IMR-90 (cell line): ENCODE measurements around the gene SMAD2. TPM values are rescaled to one million over a fixed set of nuclear protein-coding genes. Genes with fewer than 3 reads are reported as not detected.

Experiments used
- ATAC-seq: fragments of 200-7000 bp; cut with Tn5 transposase; 2 replicates; pipeline ENCODE4 v1.9.1; 2020; ENCODE audit warnings: low read depth, mild to moderate bottlenecking, moderate library complexity
- BruUV-seq: library from RNA; stranded (reverse); fragments of 400-500 nt; replicated peaks from 2 replicates; lab custom pipeline; 2021; lab: Mats Ljungman, UMichigan
- CTCF ChIA-PET: fragments of 300-600 bp; formaldehyde crosslinking; extraction: SDS; loops from one replicate; lab custom pipeline; 2021; ENCODE audit warnings: antibody characterized with exemption; lab: Yijun Ruan, JAX
- POLR2A ChIA-PET: fragments of 300-600 bp; sonication (Branson Sonifier 250); formaldehyde crosslinking; loops from one replicate; lab custom pipeline; 2022; ENCODE audit warnings: antibody characterized with exemption; ENCODE audit not compliant: unreplicated experiment; lab: Charles Lee
- DNase-seq: peaks from one replicate; pipeline ENCODE4 v3.0.0; 2013
- H2AFZ ChIP-seq: replicated peaks from 2 replicates; pipeline ENCODE3; 2013; ENCODE audit warnings: low read length, mild to moderate bottlenecking; ENCODE audit not compliant: poor library complexity
- H2AK5ac ChIP-seq: 2 replicates; pipeline ENCODE4 v1.6.1; 2013; ENCODE audit warnings: low read depth, low read length, inconsistent platforms
- H2AK9ac ChIP-seq: replicated peaks from 2 replicates; pipeline ENCODE3; 2013; ENCODE audit warnings: mild to moderate bottlenecking, low read depth, low read length, moderate library complexity; ENCODE audit not compliant: poor library complexity
- H2BK120ac ChIP-seq: 2 replicates; pipeline ENCODE4 v1.6.1; 2013; ENCODE audit warnings: low read depth, low read length, inconsistent platforms
- H2BK15ac ChIP-seq: 3 replicates; pipeline ENCODE4 v1.6.1; 2013; ENCODE audit warnings: low read depth, low read length, inconsistent platforms
- H2BK20ac ChIP-seq: 2 replicates; pipeline ENCODE4 v1.6.1; 2013; ENCODE audit warnings: low read depth, mild to moderate bottlenecking, inconsistent platforms, low read length, moderate library complexity
- H2BK5ac ChIP-seq: 2 replicates; pipeline ENCODE4 v1.6.1; 2013; ENCODE audit warnings: mild to moderate bottlenecking, low read depth, low read length, inconsistent platforms; ENCODE audit not compliant: poor library complexity, severe bottlenecking
- H3K14ac ChIP-seq: replicated peaks from 2 replicates; pipeline ENCODE4 v1.6.1; 2013; ENCODE audit warnings: low read depth, low read length, inconsistent platforms
- H3K18ac ChIP-seq: 2 replicates; pipeline ENCODE4 v1.6.1; 2013; ENCODE audit warnings: low read depth, low read length, control low read depth
- H3K23ac ChIP-seq: 2 replicates; pipeline ENCODE4 v1.6.1; 2013; ENCODE audit warnings: low read depth, low read length, inconsistent platforms
- H3K27ac ChIP-seq: 2 replicates; pipeline ENCODE4 v1.5.1; 2013; ENCODE audit warnings: mild to moderate bottlenecking, control low read depth, low read length; ENCODE audit not compliant: insufficient read depth
- H3K27me3 ChIP-seq: 2 replicates; pipeline ENCODE4 v1.6.1; 2013; ENCODE audit warnings: low read length; ENCODE audit not compliant: control insufficient read depth, insufficient read depth
- H3K36me3 ChIP-seq: 2 replicates; pipeline ENCODE4 v1.6.1; 2013; ENCODE audit warnings: low read length, mixed read lengths; ENCODE audit not compliant: control insufficient read depth, insufficient read depth
- H3K4ac ChIP-seq: 2 replicates; pipeline ENCODE4 v1.6.1; 2013; ENCODE audit warnings: low read depth, low read length, inconsistent platforms
- H3K4me1 ChIP-seq: 2 replicates; pipeline ENCODE4 v1.6.1; 2013; ENCODE audit warnings: low read length, mixed read lengths; ENCODE audit not compliant: control insufficient read depth, insufficient read depth
- H3K4me2 ChIP-seq: 2 replicates; pipeline ENCODE4 v1.6.1; 2013; ENCODE audit warnings: low read depth, mild to moderate bottlenecking, control low read depth, low read length, moderate library complexity
- H3K4me3 ChIP-seq: 2 replicates; pipeline ENCODE4 v1.5.1; 2013; ENCODE audit warnings: low read depth, mild to moderate bottlenecking, control low read depth, low read length, moderate library complexity; ENCODE audit not compliant: insufficient read depth
- H3K56ac ChIP-seq: 2 replicates; pipeline ENCODE4 v1.6.1; 2013; ENCODE audit warnings: low read length, inconsistent platforms; ENCODE audit not compliant: insufficient read depth; ENCODE audit errors: extremely low read depth
- H3K79me1 ChIP-seq, 2 experiments: 2 replicates each; pipeline ENCODE4 v1.6.1; 2013; ENCODE audit warnings: low read length in 2 of 2, inconsistent platforms in 1 of 2, low read depth in 1 of 2
- H3K9ac ChIP-seq: 2 replicates; pipeline ENCODE4 v1.6.1; 2013; ENCODE audit warnings: low read depth, low read length, control low read depth
- H3K9me1 ChIP-seq: 2 replicates; pipeline ENCODE4 v1.6.1; 2013; ENCODE audit warnings: low read length, inconsistent platforms; ENCODE audit not compliant: insufficient read depth
- H3K9me3 ChIP-seq: 2 replicates; pipeline ENCODE4 v1.6.1; 2013; ENCODE audit warnings: low read length; ENCODE audit not compliant: control insufficient read depth, insufficient read depth
- H4K20me1 ChIP-seq: 2 replicates; pipeline ENCODE4 v1.6.1; 2013; ENCODE audit warnings: low read length, inconsistent platforms; ENCODE audit not compliant: insufficient read depth
- H4K5ac ChIP-seq: 2 replicates; pipeline ENCODE4 v1.6.1; 2013; ENCODE audit warnings: mild to moderate bottlenecking, low read depth, low read length, control low read depth
- H4K8ac ChIP-seq, 2 experiments: 2 replicates each; pipeline ENCODE4 v1.6.1; 2013; ENCODE audit warnings: low read depth in 2 of 2, low read length in 2 of 2, control low read depth in 1 of 2, inconsistent platforms in 1 of 2
- H4K91ac ChIP-seq: 2 replicates; pipeline ENCODE4 v1.6.1; 2013; ENCODE audit warnings: low read depth, low read length, inconsistent platforms; ENCODE audit not compliant: insufficient read depth
- BHLHE40 ChIP-seq: fragments of 150-350 bp; IDR thresholded peaks from 2 replicates; pipeline ENCODE4 v1.6.1; 2016; ENCODE audit warnings: mild to moderate bottlenecking, low read depth, low read length
- CEBPB ChIP-seq: IDR thresholded peaks from 2 replicates; pipeline ENCODE4 v1.6.1; 2012; ENCODE audit warnings: low read depth, low read length, improper control_type of control experiment
- CHD1 ChIP-seq: IDR thresholded peaks from 2 replicates; pipeline ENCODE4 v1.6.1; 2012; ENCODE audit warnings: low read depth, low read length, improper control_type of control experiment
- FOS ChIP-seq: fragments of 150-350 bp; IDR thresholded peaks from 2 replicates; pipeline ENCODE4 v1.6.1; 2016; ENCODE audit warnings: low read depth, low read length
- MAFK ChIP-seq: IDR thresholded peaks from 2 replicates; pipeline ENCODE4 v1.6.1; 2012; ENCODE audit warnings: low read depth, low read length, improper control_type of control experiment
- MAZ ChIP-seq: IDR thresholded peaks from 2 replicates; pipeline ENCODE4 v1.6.1; 2012; ENCODE audit warnings: low read depth, mild to moderate bottlenecking, low read length, improper control_type of control experiment, moderate library complexity, borderline replicate concordance
- MXI1 ChIP-seq: IDR thresholded peaks from 2 replicates; pipeline ENCODE4 v1.6.1; 2012; ENCODE audit warnings: low read depth, mild to moderate bottlenecking, low read length, moderate library complexity, borderline replicate concordance
- NFE2L2 ChIP-seq: fragments of 150-350 bp; IDR thresholded peaks from 2 replicates; pipeline ENCODE4 v1.6.1; 2016; ENCODE audit warnings: low read depth, mild to moderate bottlenecking, low read length
- POLR2A ChIP-seq: IDR thresholded peaks from 2 replicates; pipeline ENCODE4 v1.6.1; 2012; ENCODE audit warnings: mild to moderate bottlenecking, low read depth, low read length
- RAD21 ChIP-seq: IDR thresholded peaks from 2 replicates; pipeline ENCODE4 v1.6.1; 2012; ENCODE audit warnings: low read length, improper control_type of control experiment
- RCOR1 ChIP-seq: IDR thresholded peaks from 2 replicates; pipeline ENCODE4 v1.6.1; 2012; ENCODE audit warnings: mild to moderate bottlenecking, low read length, improper control_type of control experiment; ENCODE audit not compliant: insufficient replicate concordance
- RFX5 ChIP-seq: IDR thresholded peaks from 2 replicates; pipeline ENCODE4 v1.8.0; 2012; ENCODE audit warnings: low read depth, mild to moderate bottlenecking, low read length, moderate library complexity
- SMC3 ChIP-seq: fragments of 150-350 bp; IDR thresholded peaks from 2 replicates; pipeline ENCODE4 v1.6.1; 2016; ENCODE audit warnings: low read depth, mild to moderate bottlenecking, antibody characterized with exemption, low read length, moderate library complexity
- WGBS, 2 experiments: methylation state at CpG; one replicate each; pipeline versions ENCODE4 v1.1.5 to v1.1.7; 2013; ENCODE audit warnings: missing lambda C conversion rate in 2 of 2; ENCODE audit not compliant: insufficient read length in 1 of 2; ENCODE audit errors: extremely low coverage in 2 of 2; 5-methylcytosine and 5-hydroxymethylcytosine counted together
- dilution Hi-C: fragments of 300-500 bp; cut with HindIII; formaldehyde crosslinking; loops from one replicate; pipeline ENCODE4 v1.14.3; 2018; ENCODE audit warnings: low sequenced_read_pairs; ENCODE audit not compliant: unreplicated experiment
- in situ Hi-C: fragments of 300-500 bp; cut with MboI; formaldehyde crosslinking; loops from 3 replicates; pipeline ENCODE4 v1.14.3; 2019; ENCODE audit warnings: low sequenced_read_pairs, inconsistent platforms, mixed read lengths
- intact Hi-C: fragments of 100-400 bp; cut with micrococcal nuclease; formaldehyde crosslinking; loops from 2 replicates; pipeline ENCODE4 v1.10.0; 2022
- polyA plus RNA-seq, 3 experiments: library from polyadenylated mRNA; depleted of rRNA; stranded (reverse); fragments of >200 nt; gene quantifications; 2 replicates each; pipeline ENCODE4 v1.2.3, GENCODE V29; 2012; ENCODE audit warnings: low replicate concordance in 1 of 3
- total RNA-seq: library from RNA; depleted of rRNA; stranded (reverse); fragments of >200 nt; gene quantifications from 2 replicates; pipeline ENCODE4 v1.2.3, GENCODE V29; 2012
- TF ChIP-seq, protein P1 (sequence below): fragments of 150-350 bp; IDR thresholded peaks from 2 replicates; pipeline ENCODE4 v1.6.1; 2016; ENCODE audit warnings: low read depth, mild to moderate bottlenecking, low read length, moderate library complexity, borderline replicate concordance
- TF ChIP-seq, protein P2 (sequence below): fragments of 150-350 bp; IDR thresholded peaks from 2 replicates; pipeline ENCODE4 v1.6.1; 2017; ENCODE audit warnings: mild to moderate bottlenecking, antibody characterized with exemption, low read length, low read depth
- TF ChIP-seq, protein P3 (sequence below): conservative IDR thresholded peaks from 2 replicates; pipeline ENCODE4 v1.5.1; 2012; ENCODE audit warnings: mild to moderate bottlenecking, low read depth, low read length, improper control_type of control experiment

SMAD2 gene
- total and polyA plus RNA-seq, 2 of the 4 experiments (the other 2 are of a cell fraction): 41.7 to 171 TPM

DNA sequence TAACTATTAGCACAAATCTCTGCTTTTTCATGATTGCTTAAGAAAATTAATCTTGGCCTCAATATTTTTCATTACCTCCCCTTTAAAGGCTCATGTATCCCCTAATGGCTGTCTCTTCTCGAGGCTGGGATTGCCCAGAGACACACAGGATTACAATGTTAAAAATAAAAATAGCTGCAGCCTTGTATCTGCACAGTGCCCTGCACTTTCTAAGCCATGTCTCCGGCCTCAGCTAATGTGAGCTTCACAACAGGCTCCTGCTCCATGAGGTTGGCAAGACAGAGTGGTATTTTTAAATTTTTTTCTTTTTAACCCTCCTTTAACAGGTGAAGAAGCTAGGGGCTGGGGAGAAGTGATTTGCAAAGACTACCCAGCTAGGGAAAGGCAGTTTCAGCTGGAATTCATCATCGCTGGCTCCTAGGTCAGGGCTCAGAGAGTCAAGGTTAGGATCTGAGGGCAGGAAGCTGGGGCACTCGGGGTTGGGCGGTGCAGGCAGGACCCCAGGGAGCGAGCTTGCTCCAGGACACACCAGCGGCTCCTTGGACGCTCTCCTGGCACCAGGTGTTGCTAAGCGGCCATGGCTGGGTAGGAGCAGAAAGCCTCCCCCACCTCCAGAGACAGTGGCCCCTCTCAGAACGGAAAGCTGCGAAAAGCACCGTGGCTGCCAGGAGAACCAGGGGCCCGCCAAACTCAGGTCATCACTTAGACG is 135.6 kb downstream of the SMAD2 start:
- no peaks in the 10 kb centered on the region for H3K36me3 ChIP-seq
- no peaks in the 10 kb centered on the region for H3K79me1 ChIP-seq
- dilution Hi-C loops: no loop called here
- no peak overlapping the region for H3K18ac ChIP-seq
- no peak overlapping the region for H3K4ac ChIP-seq
- H3K9me3 ChIP-seq: no peaks in the 10 kb centered on the region
- no peak overlapping the region for H3K4me2 ChIP-seq
- DNase-seq (no peak), ATAC-seq (no peak)
- H4K91ac ChIP-seq: no peak overlapping the region
- WGBS, 2 experiments: 80% methylated on average over 1 of the region's 14 CpGs; no CpG with 5 or more reads in 1 of the 2 experiments
- H3K14ac ChIP-seq: no peak overlapping the region
- in situ Hi-C loops: no loop called here
- H3K23ac ChIP-seq: no peak overlapping the region
- BruUV-seq: no TSS peak
- no peak overlapping the region for H2BK5ac ChIP-seq
- no peak overlapping the region for H2AK9ac ChIP-seq
- H2BK20ac ChIP-seq: no peak overlapping the region
- intact Hi-C loops: no loop called here
- no peak overlapping the region for H2AK5ac ChIP-seq
- H2BK15ac ChIP-seq: no peak overlapping the region
- H4K5ac ChIP-seq: no peak overlapping the region
- no peaks in the 10 kb centered on the region for H3K9me1 ChIP-seq
- no peak overlapping the region for H2BK120ac ChIP-seq
- H3K56ac ChIP-seq: no peak overlapping the region
- H3K4me3 ChIP-seq: no peak overlapping the region
- POLR2A ChIA-PET: no interaction called here
- H2AFZ ChIP-seq: no peak overlapping the region
- H4K8ac ChIP-seq: no peak overlapping the region
- TF ChIP-seq, protein P1, sequence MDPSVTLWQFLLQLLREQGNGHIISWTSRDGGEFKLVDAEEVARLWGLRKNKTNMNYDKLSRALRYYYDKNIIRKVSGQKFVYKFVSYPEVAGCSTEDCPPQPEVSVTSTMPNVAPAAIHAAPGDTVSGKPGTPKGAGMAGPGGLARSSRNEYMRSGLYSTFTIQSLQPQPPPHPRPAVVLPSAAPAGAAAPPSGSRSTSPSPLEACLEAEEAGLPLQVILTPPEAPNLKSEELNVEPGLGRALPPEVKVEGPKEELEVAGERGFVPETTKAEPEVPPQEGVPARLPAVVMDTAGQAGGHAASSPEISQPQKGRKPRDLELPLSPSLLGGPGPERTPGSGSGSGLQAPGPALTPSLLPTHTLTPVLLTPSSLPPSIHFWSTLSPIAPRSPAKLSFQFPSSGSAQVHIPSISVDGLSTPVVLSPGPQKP: no peak
- TF ChIP-seq BHLHE40 (no peak), FOS (no peak), SMC3 (no peak), CHD1 (no peak), RAD21 (no peak), RFX5 (no peak), MAZ (no peak), RCOR1 (no peak), NFE2L2 (no peak), CEBPB (no peak), MXI1 (no peak), MAFK (no peak), POLR2A (no peak)
- TF ChIP-seq, protein P2, sequence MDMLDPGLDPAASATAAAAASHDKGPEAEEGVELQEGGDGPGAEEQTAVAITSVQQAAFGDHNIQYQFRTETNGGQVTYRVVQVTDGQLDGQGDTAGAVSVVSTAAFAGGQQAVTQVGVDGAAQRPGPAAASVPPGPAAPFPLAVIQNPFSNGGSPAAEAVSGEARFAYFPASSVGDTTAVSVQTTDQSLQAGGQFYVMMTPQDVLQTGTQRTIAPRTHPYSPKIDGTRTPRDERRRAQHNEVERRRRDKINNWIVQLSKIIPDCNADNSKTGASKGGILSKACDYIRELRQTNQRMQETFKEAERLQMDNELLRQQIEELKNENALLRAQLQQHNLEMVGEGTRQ: no peak
- TF ChIP-seq, protein P3, sequence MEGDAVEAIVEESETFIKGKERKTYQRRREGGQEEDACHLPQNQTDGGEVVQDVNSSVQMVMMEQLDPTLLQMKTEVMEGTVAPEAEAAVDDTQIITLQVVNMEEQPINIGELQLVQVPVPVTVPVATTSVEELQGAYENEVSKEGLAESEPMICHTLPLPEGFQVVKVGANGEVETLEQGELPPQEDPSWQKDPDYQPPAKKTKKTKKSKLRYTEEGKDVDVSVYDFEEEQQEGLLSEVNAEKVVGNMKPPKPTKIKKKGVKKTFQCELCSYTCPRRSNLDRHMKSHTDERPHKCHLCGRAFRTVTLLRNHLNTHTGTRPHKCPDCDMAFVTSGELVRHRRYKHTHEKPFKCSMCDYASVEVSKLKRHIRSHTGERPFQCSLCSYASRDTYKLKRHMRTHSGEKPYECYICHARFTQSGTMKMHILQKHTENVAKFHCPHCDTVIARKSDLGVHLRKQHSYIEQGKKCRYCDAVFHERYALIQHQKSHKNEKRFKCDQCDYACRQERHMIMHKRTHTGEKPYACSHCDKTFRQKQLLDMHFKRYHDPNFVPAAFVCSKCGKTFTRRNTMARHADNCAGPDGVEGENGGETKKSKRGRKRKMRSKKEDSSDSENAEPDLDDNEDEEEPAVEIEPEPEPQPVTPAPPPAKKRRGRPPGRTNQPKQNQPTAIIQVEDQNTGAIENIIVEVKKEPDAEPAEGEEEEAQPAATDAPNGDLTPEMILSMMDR: no peak
- H4K20me1 ChIP-seq: no peaks in the 10 kb centered on the region
- H3K27me3 ChIP-seq: peaks cover 16% of the 10 kb centered on the region
- CTCF ChIA-PET: no interaction called here
- no peak overlapping the region for H3K9ac ChIP-seq
- no peak overlapping the region for H3K27ac ChIP-seq
- no peaks in the 10 kb centered on the region for H3K4me1 ChIP-seq
